SK-N-SH (cell line): ENCODE measurements around the gene CNIH2.

Source experiments
- CTCF ChIP-seq: fragments of 200-600 bp; sonication (generic); IDR thresholded peaks from 2 replicates; pipeline ENCODE4 v1.6.1; 2017; ENCODE audit warnings: antibody characterized with exemption, mild to moderate bottlenecking, moderate library complexity
- ELF1 ChIP-seq: IDR thresholded peaks from 2 replicates; pipeline ENCODE4 v1.4.0; 2012
- EP300 ChIP-seq, 2 experiments: IDR thresholded peaks; 2 replicates each; pipeline versions ENCODE4 v1.4.0 to v1.6.1; 2012; ENCODE audit warnings: borderline replicate concordance in 1 of 2, low read depth in 1 of 2, low read length in 1 of 2
- EZH2phosphoT487 ChIP-seq: fragments of 200-600 bp; sonication (generic); IDR thresholded peaks from 2 replicates; pipeline ENCODE4 v1.6.1; 2017; ENCODE audit warnings: low read depth, mixed run types, mild to moderate bottlenecking, antibody characterized with exemption, moderate library complexity, borderline replicate concordance
- FOSL2 ChIP-seq: IDR thresholded peaks from 2 replicates; pipeline ENCODE4 v1.4.0; 2012; ENCODE audit warnings: low read depth, mild to moderate bottlenecking, moderate library complexity, borderline replicate concordance
- NFIC ChIP-seq: IDR thresholded peaks from 2 replicates; pipeline ENCODE4 v1.4.0; 2012; ENCODE audit warnings: borderline replicate concordance
- NRF1 ChIP-seq: IDR thresholded peaks from 2 replicates; pipeline ENCODE4 v1.6.1; 2012; ENCODE audit warnings: low read depth, mild to moderate bottlenecking, low read length
- POLR2AphosphoS5 ChIP-seq: IDR thresholded peaks from 2 replicates; pipeline ENCODE4 v1.6.1; 2012; ENCODE audit warnings: low read depth, low read length
- RFX5 ChIP-seq: IDR thresholded peaks from 2 replicates; pipeline ENCODE4 v1.6.1; 2012; ENCODE audit warnings: mild to moderate bottlenecking, improper control_type of control experiment, low read length
- SMC3 ChIP-seq: IDR thresholded peaks from 2 replicates; pipeline ENCODE4 v1.6.1; 2012; ENCODE audit warnings: low read depth, low read length, improper control_type of control experiment
- TCF12 ChIP-seq: IDR thresholded peaks from 2 replicates; pipeline ENCODE4 v1.4.0; 2012
- TEAD4 ChIP-seq: IDR thresholded peaks from 2 replicates; pipeline ENCODE4 v1.4.0; 2012; ENCODE audit warnings: mild to moderate bottlenecking, borderline replicate concordance; ENCODE audit not compliant: insufficient read depth
- USF2 ChIP-seq: fragments of 150-350 bp; IDR thresholded peaks from 2 replicates; pipeline ENCODE4 v1.6.1; 2017; ENCODE audit warnings: antibody characterized with exemption, low read length, low read depth, borderline replicate concordance
- YY1 ChIP-seq: IDR thresholded peaks from 2 replicates; pipeline ENCODE4 v1.4.0; 2012; ENCODE audit warnings: low read depth, mild to moderate bottlenecking

GRCh38 chr11:66297610-66298009, 19.6 kb downstream of the CNIH2 start:
- TF ChIP-seq ELF1 (no peak), FOSL2 (no peak), TEAD4 (no peak), CTCF (no peak), RFX5 (no peak), EP300 (IDR thresholded peaks at IDR 0.05; ENCODE audit: borderline replicate concordance in 1 of 2, low read depth in 1 of 2, low read length in 1 of 2) (no peak), POLR2AphosphoS5 (no peak), EZH2phosphoT487 (no peak), NFIC (no peak), YY1 (no peak), SMC3 (no peak), TCF12 (no peak), NRF1 (no peak), USF2 (no peak)
